ENCODE data around the gene CYP2U1.
"Not testable (repeated sequence)": the region's sequence is repeated elsewhere in the genome, so short reads cannot be mapped to it uniquely, and the experiment has no call there.

CYP2U1 gene

GRCh38 chr4:107922486-107923473 lies 8.6 kb upstream of the CYP2U1 start:
- no peak for DNase-seq

- DNase-seq, result not testable (repeated sequence)
Measured at GRCh38 chr4:107925713-107926112, 5.6 kb upstream of the CYP2U1 start.

- DNase-seq, result not testable (repeated sequence)
Measured at GRCh38 chr4:107926875-107927274, 4.5 kb upstream of the CYP2U1 start.

- DNase-seq, result peak; percentile 13
Measured at GRCh38 chr4:107931775-107932321, 499 bp downstream of the CYP2U1 start.

- no peak for DNase-seq
Measured at GRCh38 chr4:107935246-107935645, 3.9 kb downstream of the CYP2U1 start.

GRCh38 chr4:107937040-107937439 lies 5.7 kb downstream of the CYP2U1 start:
- DNase-seq, result no peak

GRCh38 chr4:107939307-107939706 lies 8.0 kb downstream of the CYP2U1 start:
- no peak for DNase-seq

GRCh38 chr4:107945809-107946208 lies 14.5 kb downstream of the CYP2U1 start:
- no peak for DNase-seq

- no peak for DNase-seq
Measured at GRCh38 chr4:107950746-107951540, 19.6 kb downstream of the CYP2U1 start.

GRCh38 chr4:107951551-107951950 lies 20.2 kb downstream of the CYP2U1 start:
- no peak for DNase-seq

GRCh38 chr4:107956011-107956410 lies 24.7 kb downstream of the CYP2U1 start:
- no peak for DNase-seq

GRCh38 chr4:107966903-107967302 lies 35.6 kb downstream of the CYP2U1 start:
- no peak for DNase-seq

GRCh38 chr4:107967519-107967918 lies 36.2 kb downstream of the CYP2U1 start:
- DNase-seq, result not testable (repeated sequence)

GRCh38 chr4:107967921-107968320 lies 36.6 kb downstream of the CYP2U1 start:
- DNase-seq, result not testable (repeated sequence)

- no peak for DNase-seq
Measured at GRCh38 chr4:107970063-107970798, 38.9 kb downstream of the CYP2U1 start.

- DNase-seq, result no peak
Measured at GRCh38 chr4:107972605-107973004, 41.3 kb downstream of the CYP2U1 start.

GRCh38 chr4:107974523-107974922 lies 43.2 kb downstream of the CYP2U1 start:
- DNase-seq, result no peak

GRCh38 chr4:107977482-107977881 lies 46.1 kb downstream of the CYP2U1 start:
- no peak for DNase-seq

- no peak for DNase-seq
Measured at GRCh38 chr4:107977966-107978705, 46.8 kb downstream of the CYP2U1 start.

GRCh38 chr4:107978716-107979451 lies 47.5 kb downstream of the CYP2U1 start:
- no peak for DNase-seq
